Measurements from ENCODE around the gene TSPAN12. TPM values are rescaled to one million over a fixed set of nuclear protein-coding genes. Genes with fewer than 3 reads are reported as not detected.

TSPAN12 gene
- total RNA-seq, 2 experiments from 2014 or later = not detected

- Mint-ChIP-seq H3K4me1 (no peaks in the 10 kb centered on the region), H3K27ac (no peak overlapping the region), H3K27me3 (peaks cover 46% of the 10 kb centered on the region), H3K4me3 (no peak overlapping the region), H3K9me3 (no peaks in the 10 kb centered on the region), H3K36me3 (ENCODE audit: low read depth) (no peaks in the 10 kb centered on the region)
- CTCF ChIA-PET = no interaction called here
- POLR2A ChIA-PET = no interaction called here
- DNase-seq = no peak
These were observed 6.4 kb upstream of the TSPAN12 start for GRCh38 chr7:120864141-120864900.

GRCh38 chr7:120862987-120863590, 5.1 kb upstream of the TSPAN12 start:
- no peak overlapping the region for H3K27ac Mint-ChIP-seq
- ChIA-PET CTCF (interaction anchor here (1.4 kb wide), 1 partner anchor 125 kb away, joined by 3 read pairs; no protein-coding TSS in a partner anchor), POLR2A (no interaction called here)
- H3K36me3 Mint-ChIP-seq (ENCODE audit: low read depth) = no peaks in the 10 kb centered on the region
- H3K9me3 Mint-ChIP-seq = no peaks in the 10 kb centered on the region
- H3K4me1 Mint-ChIP-seq = peaks cover under 1% of the 10 kb centered on the region
- peaks cover 59% of the 10 kb centered on the region for H3K27me3 Mint-ChIP-seq
- no peak overlapping the region for H3K4me3 Mint-ChIP-seq
- no peak for DNase-seq

- Mint-ChIP-seq H3K27ac (no peak overlapping the region), H3K36me3 (ENCODE audit: low read depth) (peaks cover 2% of the 10 kb centered on the region), H3K27me3 (peaks cover 64% of the 10 kb centered on the region), H3K4me3 (no peak overlapping the region), H3K4me1 (peaks cover 11% of the 10 kb centered on the region), H3K9me3 (no peaks in the 10 kb centered on the region)
- CTCF ChIA-PET = no interaction called here
- no peak for DNase-seq
- POLR2A ChIA-PET = no interaction called here
These were observed 2.2 kb upstream of the TSPAN12 start for GRCh38 chr7:120860156-120860555.

GRCh38 chr7:120859459-120859858, 1.5 kb upstream of the TSPAN12 start:
- Mint-ChIP-seq H3K9me3 (no peaks in the 10 kb centered on the region), H3K27me3 (peaks cover 71% of the 10 kb centered on the region), H3K36me3 (ENCODE audit: low read depth) (peaks cover 2% of the 10 kb centered on the region), H3K27ac (no peak overlapping the region), H3K4me3 (no peak overlapping the region), H3K4me1 (peaks cover 11% of the 10 kb centered on the region)
- ChIA-PET POLR2A (no interaction called here), CTCF (no interaction called here)
- DNase-seq = no peak

- peak; percentile 6 for DNase-seq
- POLR2A ChIA-PET = no interaction called here
- no peaks in the 10 kb centered on the region for H3K9me3 Mint-ChIP-seq
- H3K4me1 Mint-ChIP-seq = peaks cover 11% of the 10 kb centered on the region
- peak overlapping the region; percentile 74 for H3K4me3 Mint-ChIP-seq
- H3K27me3 Mint-ChIP-seq = peaks cover 64% of the 10 kb centered on the region
- CTCF ChIA-PET = no interaction called here
- H3K27ac Mint-ChIP-seq = no peak overlapping the region
- H3K36me3 Mint-ChIP-seq (ENCODE audit: low read depth) = peaks cover 2% of the 10 kb centered on the region
These were observed 1.2 kb downstream of the TSPAN12 start for GRCh38 chr7:120856621-120857352.

- DNase-seq = no peak
- Mint-ChIP-seq H3K27ac (no peak overlapping the region), H3K4me3 (no peak overlapping the region), H3K36me3 (ENCODE audit: low read depth) (peaks cover 2% of the 10 kb centered on the region), H3K4me1 (peaks cover 11% of the 10 kb centered on the region), H3K9me3 (no peaks in the 10 kb centered on the region), H3K27me3 (peaks cover 60% of the 10 kb centered on the region)
- CTCF ChIA-PET = no interaction called here
- POLR2A ChIA-PET = no interaction called here
These were observed 1.7 kb downstream of the TSPAN12 start for GRCh38 chr7:120856198-120856597.

GRCh38 chr7:120852700-120853099, 5.2 kb downstream of the TSPAN12 start:
- POLR2A ChIA-PET = no interaction called here

GRCh38 chr7:120843109-120843508, 14.8 kb downstream of the TSPAN12 start:
- H3K27me3 Mint-ChIP-seq = peaks cover 4% of the 10 kb centered on the region
- POLR2A ChIA-PET = no interaction called here
- CTCF ChIA-PET = no interaction called here
- H3K9me3 Mint-ChIP-seq = no peaks in the 10 kb centered on the region
- H3K36me3 Mint-ChIP-seq (ENCODE audit: low read depth) = no peaks in the 10 kb centered on the region
- no peak overlapping the region for H3K4me3 Mint-ChIP-seq
- H3K27ac Mint-ChIP-seq = no peak overlapping the region
- H3K4me1 Mint-ChIP-seq = no peaks in the 10 kb centered on the region
- DNase-seq = no peak

More at GRCh38 chr7:120852700-120853099, 5.2 kb downstream of the TSPAN12 start:
- peaks cover 31% of the 10 kb centered on the region for H3K27me3 Mint-ChIP-seq
- H3K4me1 Mint-ChIP-seq = peaks cover 9% of the 10 kb centered on the region
- peaks cover 2% of the 10 kb centered on the region for H3K36me3 Mint-ChIP-seq (ENCODE audit: low read depth)
- H3K27ac Mint-ChIP-seq = no peak overlapping the region
- CTCF ChIA-PET = no interaction called here
- H3K9me3 Mint-ChIP-seq = no peaks in the 10 kb centered on the region
- DNase-seq = no peak
- H3K4me3 Mint-ChIP-seq = no peak overlapping the region

- no peak overlapping the region for H3K27ac Mint-ChIP-seq
- ChIA-PET CTCF (no interaction called here), POLR2A (no interaction called here)
- peaks cover 7% of the 10 kb centered on the region for H3K27me3 Mint-ChIP-seq
- no peak for DNase-seq
- no peaks in the 10 kb centered on the region for H3K36me3 Mint-ChIP-seq (ENCODE audit: low read depth)
- H3K4me3 Mint-ChIP-seq = no peak overlapping the region
- no peaks in the 10 kb centered on the region for H3K9me3 Mint-ChIP-seq
- no peaks in the 10 kb centered on the region for H3K4me1 Mint-ChIP-seq
These were observed 15.8 kb downstream of the TSPAN12 start for GRCh38 chr7:120842121-120842621.

- POLR2A ChIA-PET = no interaction called here
- no peaks in the 10 kb centered on the region for H3K36me3 Mint-ChIP-seq (ENCODE audit: low read depth)
- peaks cover 7% of the 10 kb centered on the region for H3K27me3 Mint-ChIP-seq
- no peaks in the 10 kb centered on the region for H3K4me1 Mint-ChIP-seq
- H3K9me3 Mint-ChIP-seq = no peaks in the 10 kb centered on the region
- CTCF ChIA-PET = no interaction called here
- no peak for DNase-seq
- H3K27ac Mint-ChIP-seq = no peak overlapping the region
- H3K4me3 Mint-ChIP-seq = no peak overlapping the region
These were observed 16.3 kb downstream of the TSPAN12 start for GRCh38 chr7:120841608-120842007.

- Mint-ChIP-seq H3K27me3 (peaks cover 10% of the 10 kb centered on the region), H3K9me3 (no peaks in the 10 kb centered on the region), H3K36me3 (ENCODE audit: low read depth) (no peaks in the 10 kb centered on the region), H3K27ac (no peak overlapping the region), H3K4me3 (no peak overlapping the region), H3K4me1 (no peaks in the 10 kb centered on the region)
- POLR2A ChIA-PET = no interaction called here
- CTCF ChIA-PET = no interaction called here
- DNase-seq = no peak
These were observed 19.7 kb downstream of the TSPAN12 start for GRCh38 chr7:120838281-120838682.

- no peaks in the 10 kb centered on the region for H3K36me3 Mint-ChIP-seq (ENCODE audit: low read depth)
- no peak overlapping the region for H3K4me3 Mint-ChIP-seq
- DNase-seq = no peak
- H3K4me1 Mint-ChIP-seq = no peaks in the 10 kb centered on the region
- ChIA-PET CTCF (no interaction called here), POLR2A (no interaction called here)
- H3K27me3 Mint-ChIP-seq = peaks cover 12% of the 10 kb centered on the region
- no peaks in the 10 kb centered on the region for H3K9me3 Mint-ChIP-seq
- H3K27ac Mint-ChIP-seq = no peak overlapping the region
These were observed 20.3 kb downstream of the TSPAN12 start for GRCh38 chr7:120837599-120837998.

- CTCF ChIA-PET = no interaction called here
- DNase-seq = no peak
- H3K36me3 Mint-ChIP-seq (ENCODE audit: low read depth) = no peaks in the 10 kb centered on the region
These were observed 21.3 kb downstream of the TSPAN12 start for GRCh38 chr7:120836556-120837115.

More at GRCh38 chr7:120836556-120837115, 21.3 kb downstream of the TSPAN12 start:
- POLR2A ChIA-PET = no interaction called here
- Mint-ChIP-seq H3K27ac (no peak overlapping the region), H3K9me3 (no peaks in the 10 kb centered on the region), H3K27me3 (peaks cover 16% of the 10 kb centered on the region), H3K4me1 (no peaks in the 10 kb centered on the region), H3K4me3 (no peak overlapping the region)
